NOMO-1 treated with DMSO at 0.1 percent for 48 hours (cell line): ENCODE results near the gene BAIAP2L1.
"Not testable (repeated sequence)": the region's sequence is repeated elsewhere in the genome, so short reads cannot be mapped to it uniquely, and the experiment has no call there.

Source experiments
- DNase-seq: peaks from one replicate; lab custom pipeline; 2025; ENCODE audit not compliant: unreplicated experiment; lab: John Stamatoyannopoulos, UW

The BAIAP2L1 gene

GRCh38 chr7:98399890-98400541 lies 874 bp downstream of the BAIAP2L1 start:
- peak; percentile 22 for DNase-seq

- peak; percentile 49 for DNase-seq
Observed at GRCh38 chr7:98399462-98399861, 1.4 kb downstream of the BAIAP2L1 start.

- DNase-seq = no peak
Observed at GRCh38 chr7:98398567-98399372, 2.1 kb downstream of the BAIAP2L1 start.

- DNase-seq = no peak
Observed at GRCh38 chr7:98396768-98397167, 4.1 kb downstream of the BAIAP2L1 start.

GRCh38 chr7:98395951-98396350 lies 4.9 kb downstream of the BAIAP2L1 start:
- DNase-seq = no peak

- no peak for DNase-seq
Observed at GRCh38 chr7:98395481-98395880, 5.4 kb downstream of the BAIAP2L1 start.

- DNase-seq = no peak
Observed at GRCh38 chr7:98394377-98394836, 6.5 kb downstream of the BAIAP2L1 start.

GRCh38 chr7:98387544-98388226 lies 13.2 kb downstream of the BAIAP2L1 start:
- DNase-seq = no peak

- DNase-seq = no peak
Observed at GRCh38 chr7:98387131-98387530, 13.8 kb downstream of the BAIAP2L1 start.

GRCh38 chr7:98385532-98385931 lies 15.4 kb downstream of the BAIAP2L1 start:
- not testable (repeated sequence) for DNase-seq

- no peak for DNase-seq
Observed at GRCh38 chr7:98378210-98378819, 22.6 kb downstream of the BAIAP2L1 start.

- no peak for DNase-seq
Observed at GRCh38 chr7:98376711-98377110, 24.2 kb downstream of the BAIAP2L1 start.

- no peak for DNase-seq
Observed at GRCh38 chr7:98375664-98376063, 25.2 kb downstream of the BAIAP2L1 start.

GRCh38 chr7:98374285-98374680 lies 26.6 kb downstream of the BAIAP2L1 start:
- no peak for DNase-seq

GRCh38 chr7:98372993-98373392 lies 27.9 kb downstream of the BAIAP2L1 start:
- no peak for DNase-seq

- no peak for DNase-seq
Observed at GRCh38 chr7:98369726-98370125, 31.2 kb downstream of the BAIAP2L1 start.

GRCh38 chr7:98368716-98369115 lies 32.2 kb downstream of the BAIAP2L1 start:
- DNase-seq = no peak

GRCh38 chr7:98366562-98366938 lies 34.3 kb downstream of the BAIAP2L1 start:
- DNase-seq = no peak

GRCh38 chr7:98365863-98366561 lies 34.9 kb downstream of the BAIAP2L1 start:
- no peak for DNase-seq

- DNase-seq = no peak
Observed at GRCh38 chr7:98364220-98364619, 36.7 kb downstream of the BAIAP2L1 start.

GRCh38 chr7:98362517-98362916 lies 38.4 kb downstream of the BAIAP2L1 start:
- DNase-seq = no peak
